ENCODE data around the gene PDZD4. TPM values are rescaled to one million over a fixed set of nuclear protein-coding genes. Genes with fewer than 3 reads are reported as not detected.

The PDZD4 gene
- total and polyA plus RNA-seq, 3 experiments from 2014 or later: 1.3 to 2.3 (median 2.1) TPM

DNA sequence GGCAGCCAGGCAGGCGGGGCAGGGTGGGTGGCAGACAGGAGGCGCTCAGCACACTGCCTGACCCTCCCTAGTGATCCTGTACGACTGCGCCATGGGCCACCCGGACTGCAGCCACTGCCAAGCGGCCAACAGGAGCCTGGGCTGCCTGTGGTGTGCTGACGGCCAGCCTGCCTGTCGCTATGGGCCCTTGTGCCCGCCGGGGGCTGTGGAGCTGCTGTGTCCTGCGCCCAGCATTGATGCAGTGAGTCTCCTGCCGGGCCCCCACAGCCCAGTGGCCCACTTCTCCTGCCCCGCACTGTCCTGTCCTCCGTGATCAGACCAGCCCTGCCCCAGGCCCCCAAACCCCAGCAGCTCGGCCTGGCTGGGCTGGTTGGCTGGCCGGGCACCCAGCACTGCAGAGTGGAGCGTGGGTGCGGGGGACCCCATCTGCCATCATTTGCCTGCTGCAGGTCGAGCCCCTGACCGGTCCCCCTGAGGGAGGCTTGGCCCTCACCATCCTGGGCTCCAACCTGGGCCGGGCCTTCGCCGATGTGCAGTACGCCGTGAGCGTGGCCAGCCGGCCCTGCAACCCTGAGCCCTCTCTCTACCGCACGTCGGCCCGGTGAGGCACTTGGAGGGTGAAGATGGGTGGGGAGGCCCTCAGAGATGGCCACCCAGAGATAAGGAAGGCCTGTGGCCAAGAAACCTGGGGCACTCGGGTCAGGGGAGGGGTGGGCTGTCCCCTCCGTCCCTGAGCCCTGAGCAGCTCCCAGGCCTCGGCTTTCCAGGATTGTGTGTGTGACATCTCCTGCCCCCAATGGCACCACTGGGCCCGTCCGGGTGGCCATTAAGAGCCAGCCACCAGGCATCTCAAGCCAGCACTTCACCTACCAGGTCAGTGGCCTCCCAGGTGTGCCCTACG, 58.7 kb downstream of the PDZD4 start:
- ChIA-PET POLR2A (no interaction called here), CTCF (no interaction called here)
- Mint-ChIP-seq H3K4me3 (no peak overlapping the region), H3K36me3 (no peaks in the 10 kb centered on the region), H3K4me1 (peaks cover 0 to 5% (median 0%) of the 10 kb centered on the region in 3 donors), H3K27me3 (no peaks in the 10 kb centered on the region), H3K27ac (no peak overlapping the region), H3K9me3 (no peaks in the 10 kb centered on the region)
- Histone ChIP-seq H3K36me3 (ENCODE audit: insufficient read depth, low read length) (no peaks in the 10 kb centered on the region), H3K4me1 (ENCODE audit: insufficient read depth, low read length) (no peaks in the 10 kb centered on the region), H3K9me3 (ENCODE audit: low read length) (no peaks in the 10 kb centered on the region), H3K27me3 (ENCODE audit: insufficient read depth, low read length, poor library complexity, severe bottlenecking) (no peaks in the 10 kb centered on the region), H3K4me3 (ENCODE audit: low read length) (no peak overlapping the region), H3K27ac (ENCODE audit: low read depth, low read length) (no peak overlapping the region)
- DNase-seq: peak in 1 of 5 donors; percentile 37

DNA sequence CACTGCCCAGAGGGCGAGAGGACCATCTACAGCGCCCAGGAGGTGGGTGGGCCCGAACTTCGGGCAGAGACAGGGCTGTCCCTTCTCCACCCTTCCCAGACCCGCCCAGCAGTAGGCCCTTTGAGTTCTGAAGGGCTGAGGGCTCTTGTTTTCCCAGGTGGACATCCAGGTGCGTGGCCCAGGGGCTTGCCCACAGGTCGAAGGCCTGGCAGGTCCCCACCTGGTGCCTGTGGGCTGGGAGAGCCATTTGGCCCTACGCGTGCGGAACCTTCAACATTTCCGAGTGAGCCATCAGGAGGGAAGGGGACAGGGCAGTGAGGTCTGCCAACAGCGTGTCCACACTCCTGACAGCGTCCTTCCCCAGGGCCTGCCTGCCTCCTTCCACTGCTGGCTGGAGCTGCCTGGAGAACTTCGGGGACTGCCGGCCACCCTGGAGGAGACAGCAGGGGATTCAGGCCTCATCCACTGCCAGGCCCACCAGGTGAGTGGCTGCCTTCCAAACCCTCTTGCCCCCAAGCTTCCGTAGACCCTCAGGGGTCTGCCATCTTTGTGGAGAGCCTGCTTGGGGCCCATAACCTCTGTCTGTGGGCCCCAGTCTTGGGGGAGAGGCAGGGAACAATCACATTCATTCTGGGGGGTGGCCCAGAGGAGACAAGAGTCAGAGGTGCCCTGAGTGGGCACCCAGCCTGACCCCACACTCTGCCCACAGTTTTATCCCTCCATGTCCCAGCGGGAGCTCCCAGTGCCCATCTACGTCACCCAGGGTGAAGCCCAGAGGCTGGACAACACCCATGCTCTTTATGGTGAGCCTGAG, 59.5 kb downstream of the PDZD4 start:
- Histone ChIP-seq H3K27me3 (ENCODE audit: insufficient read depth, low read length, poor library complexity, severe bottlenecking) (no peaks in the 10 kb centered on the region), H3K36me3 (ENCODE audit: insufficient read depth, low read length) (no peaks in the 10 kb centered on the region), H3K9me3 (ENCODE audit: low read length) (no peaks in the 10 kb centered on the region), H3K4me1 (ENCODE audit: insufficient read depth, low read length) (no peaks in the 10 kb centered on the region), H3K27ac (ENCODE audit: low read depth, low read length) (no peak overlapping the region), H3K4me3 (ENCODE audit: low read length) (no peak overlapping the region)
- POLR2A ChIA-PET: no interaction called here
- Mint-ChIP-seq H3K27ac (no peak overlapping the region), H3K36me3 (no peaks in the 10 kb centered on the region), H3K27me3 (no peaks in the 10 kb centered on the region), H3K4me3 (no peak overlapping the region), H3K9me3 (no peaks in the 10 kb centered on the region), H3K4me1 (peaks cover 0 to 9% (median 0%) of the 10 kb centered on the region in 3 donors)
- no peak for DNase-seq
- CTCF ChIA-PET: no interaction called here

DNA sequence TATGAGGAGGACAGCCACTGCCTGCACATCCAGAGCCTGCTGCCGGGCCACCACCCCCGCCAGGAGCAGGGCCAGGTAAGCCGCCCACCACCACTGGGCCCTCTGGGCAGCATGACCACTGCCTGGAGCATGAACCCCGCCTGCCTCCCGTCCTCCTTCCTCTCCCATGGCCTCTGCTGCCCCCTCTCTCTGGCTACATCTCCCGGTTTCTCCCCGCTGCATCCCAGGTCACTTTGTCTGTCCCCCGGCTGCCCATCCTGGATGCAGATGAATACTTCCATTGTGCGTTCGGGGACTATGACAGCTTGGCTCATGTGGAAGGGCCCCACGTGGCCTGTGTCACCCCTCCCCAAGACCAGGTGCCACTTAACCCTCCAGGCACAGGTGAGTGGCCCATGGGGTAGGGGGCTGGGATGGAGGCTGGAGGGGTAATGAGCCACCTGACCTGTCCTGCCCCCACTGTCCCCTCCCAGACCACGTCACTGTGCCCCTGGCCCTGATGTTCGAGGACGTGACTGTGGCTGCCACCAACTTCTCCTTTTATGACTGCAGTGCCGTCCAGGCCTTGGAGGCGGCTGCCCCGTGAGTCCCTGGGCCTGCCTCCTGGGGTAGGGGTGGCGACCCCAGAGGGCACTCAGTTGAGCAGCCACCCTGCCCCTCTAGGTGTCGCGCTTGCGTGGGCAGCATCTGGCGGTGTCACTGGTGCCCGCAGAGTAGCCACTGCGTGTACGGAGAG, 60.3 kb downstream of the PDZD4 start:
- ChIA-PET CTCF (no interaction called here), POLR2A (no interaction called here)
- H3K4me1 ChIP-seq (ENCODE audit: insufficient read depth, low read length): no peaks in the 10 kb centered on the region
- no peaks in the 10 kb centered on the region for H3K9me3 ChIP-seq (ENCODE audit: low read length)
- H3K27ac ChIP-seq (ENCODE audit: low read depth, low read length): no peak overlapping the region
- Mint-ChIP-seq H3K27me3 (no peaks in the 10 kb centered on the region), H3K27ac (no peak overlapping the region), H3K4me3 (no peak overlapping the region), H3K9me3 (no peaks in the 10 kb centered on the region), H3K4me1 (peaks cover 0 to 9% (median 0%) of the 10 kb centered on the region in 3 donors), H3K36me3 (no peaks in the 10 kb centered on the region)
- H3K36me3 ChIP-seq (ENCODE audit: insufficient read depth, low read length): no peaks in the 10 kb centered on the region
- H3K27me3 ChIP-seq (ENCODE audit: insufficient read depth, low read length, poor library complexity, severe bottlenecking): no peaks in the 10 kb centered on the region
- no peak overlapping the region for H3K4me3 ChIP-seq (ENCODE audit: low read length)
- DNase-seq: peak in 1 of 5 donors; percentile 26

DNA sequence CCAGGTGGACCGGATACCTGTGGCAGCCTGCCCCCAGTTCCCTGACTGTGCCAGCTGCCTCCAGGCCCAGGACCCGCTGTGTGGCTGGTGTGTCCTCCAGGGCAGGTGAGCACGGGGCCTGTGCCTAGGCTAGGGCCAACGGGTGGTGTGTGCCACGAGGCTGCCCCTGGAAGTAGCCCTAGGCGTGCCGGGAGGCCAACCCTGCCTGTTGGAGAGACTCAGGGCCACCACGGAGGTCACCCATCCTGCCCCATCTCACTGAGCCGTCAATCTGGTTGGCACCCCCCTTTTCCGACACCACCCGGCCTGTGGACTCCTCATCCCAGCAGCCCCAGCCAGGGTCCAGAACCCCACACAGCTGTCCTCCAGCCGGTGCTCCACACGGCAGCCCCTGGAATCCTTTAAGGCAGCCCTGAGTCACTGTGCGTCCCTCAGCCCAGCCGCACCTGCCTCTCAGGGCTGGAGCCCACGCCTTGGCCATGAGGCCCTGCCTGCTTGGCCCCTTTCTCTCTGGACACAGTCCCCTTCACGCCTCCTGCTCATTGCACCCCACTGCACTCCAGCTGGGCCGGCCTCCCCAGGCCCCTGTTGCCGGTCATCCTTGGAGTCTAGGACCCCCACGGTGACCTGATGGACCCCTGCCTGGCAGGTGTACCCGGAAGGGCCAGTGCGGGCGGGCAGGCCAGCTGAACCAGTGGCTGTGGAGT, 61.0 kb downstream of the PDZD4 start:
- ChIA-PET POLR2A (no interaction called here), CTCF (no interaction called here)
- H3K36me3 ChIP-seq (ENCODE audit: insufficient read depth, low read length): no peaks in the 10 kb centered on the region
- Mint-ChIP-seq H3K9me3 (no peaks in the 10 kb centered on the region), H3K4me3 (no peak overlapping the region), H3K36me3 (no peaks in the 10 kb centered on the region), H3K27ac (no peak overlapping the region), H3K27me3 (no peaks in the 10 kb centered on the region), H3K4me1 (peaks cover 0 to 9% (median 0%) of the 10 kb centered on the region in 3 donors)
- no peak overlapping the region for H3K27ac ChIP-seq (ENCODE audit: low read depth, low read length)
- peak in 1 of 5 donors; percentile 20 for DNase-seq
- no peak overlapping the region for H3K4me3 ChIP-seq (ENCODE audit: low read length)
- H3K27me3 ChIP-seq (ENCODE audit: insufficient read depth, low read length, poor library complexity, severe bottlenecking): no peaks in the 10 kb centered on the region
- no peaks in the 10 kb centered on the region for H3K9me3 ChIP-seq (ENCODE audit: low read length)
- H3K4me1 ChIP-seq (ENCODE audit: insufficient read depth, low read length): no peaks in the 10 kb centered on the region

- peak in 1 of 5 donors; percentile 22 for DNase-seq
- Histone ChIP-seq H3K4me3 (ENCODE audit: low read length) (no peak overlapping the region), H3K9me3 (ENCODE audit: low read length) (no peaks in the 10 kb centered on the region), H3K4me1 (ENCODE audit: insufficient read depth, low read length) (no peaks in the 10 kb centered on the region), H3K27me3 (ENCODE audit: insufficient read depth, low read length, poor library complexity, severe bottlenecking) (no peaks in the 10 kb centered on the region), H3K27ac (ENCODE audit: low read depth, low read length) (no peak overlapping the region), H3K36me3 (ENCODE audit: insufficient read depth, low read length) (no peaks in the 10 kb centered on the region)
- ChIA-PET CTCF (no interaction called here), POLR2A (no interaction called here)
- no peaks in the 10 kb centered on the region for H3K9me3 Mint-ChIP-seq
- H3K27ac Mint-ChIP-seq: no peak overlapping the region
- H3K36me3 Mint-ChIP-seq: no peaks in the 10 kb centered on the region
- H3K27me3 Mint-ChIP-seq: no peaks in the 10 kb centered on the region
- H3K4me1 Mint-ChIP-seq: peaks cover 4 to 14% (median 6%) of the 10 kb centered on the region in 3 donors
- peak overlapping the region in 1 of 7 donors; percentile 32 for H3K4me3 Mint-ChIP-seq
Measured at GRCh38 chrX:153768311-153769157, 61.8 kb downstream of the PDZD4 start.

DNA sequence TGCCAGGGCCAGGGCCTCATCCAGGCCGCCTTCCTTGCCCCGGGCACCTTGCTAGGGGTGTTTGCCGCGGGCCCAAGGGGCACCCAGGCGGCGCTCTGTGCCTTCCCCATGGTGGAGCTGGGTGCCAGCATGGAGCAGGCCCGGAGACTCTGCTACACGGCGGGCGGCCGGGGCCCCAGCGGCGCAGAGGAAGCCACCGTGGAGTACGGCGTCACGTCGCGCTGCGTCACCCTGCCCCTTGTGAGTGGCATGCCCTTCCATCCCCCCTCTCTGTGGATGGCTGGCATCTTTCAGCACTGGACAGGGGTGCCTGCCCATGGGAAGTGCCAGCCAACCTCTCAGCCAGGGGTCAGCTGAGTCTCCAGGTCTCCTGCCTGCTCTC, 62.7 kb downstream of the PDZD4 start:
- no peaks in the 10 kb centered on the region for H3K4me1 ChIP-seq (ENCODE audit: insufficient read depth, low read length)
- H3K36me3 Mint-ChIP-seq: no peaks in the 10 kb centered on the region
- H3K9me3 Mint-ChIP-seq: no peaks in the 10 kb centered on the region
- H3K27ac Mint-ChIP-seq: no peak overlapping the region
- no peaks in the 10 kb centered on the region for H3K27me3 Mint-ChIP-seq
- H3K4me1 Mint-ChIP-seq: peaks cover 4 to 14% (median 6%) of the 10 kb centered on the region in 3 donors
- CTCF ChIA-PET: no interaction called here
- H3K27me3 ChIP-seq (ENCODE audit: insufficient read depth, low read length, poor library complexity, severe bottlenecking): no peaks in the 10 kb centered on the region
- H3K9me3 ChIP-seq (ENCODE audit: low read length): no peaks in the 10 kb centered on the region
- H3K36me3 ChIP-seq (ENCODE audit: insufficient read depth, low read length): no peaks in the 10 kb centered on the region
- H3K4me3 Mint-ChIP-seq: no peak overlapping the region
- POLR2A ChIA-PET: interaction anchor here (0.6 kb wide), 1 partner anchor 234 kb away, joined by 4 read pairs; no protein-coding TSS in a partner anchor
- DNase-seq: no peak
- H3K4me3 ChIP-seq (ENCODE audit: low read length): no peak overlapping the region
- H3K27ac ChIP-seq (ENCODE audit: low read depth, low read length): no peak overlapping the region

Measured in CD8-positive, alpha-beta memory T cell (primary cell).